ENCODE measurements around the gene SLC25A17.

Gene SLC25A17

DNA sequence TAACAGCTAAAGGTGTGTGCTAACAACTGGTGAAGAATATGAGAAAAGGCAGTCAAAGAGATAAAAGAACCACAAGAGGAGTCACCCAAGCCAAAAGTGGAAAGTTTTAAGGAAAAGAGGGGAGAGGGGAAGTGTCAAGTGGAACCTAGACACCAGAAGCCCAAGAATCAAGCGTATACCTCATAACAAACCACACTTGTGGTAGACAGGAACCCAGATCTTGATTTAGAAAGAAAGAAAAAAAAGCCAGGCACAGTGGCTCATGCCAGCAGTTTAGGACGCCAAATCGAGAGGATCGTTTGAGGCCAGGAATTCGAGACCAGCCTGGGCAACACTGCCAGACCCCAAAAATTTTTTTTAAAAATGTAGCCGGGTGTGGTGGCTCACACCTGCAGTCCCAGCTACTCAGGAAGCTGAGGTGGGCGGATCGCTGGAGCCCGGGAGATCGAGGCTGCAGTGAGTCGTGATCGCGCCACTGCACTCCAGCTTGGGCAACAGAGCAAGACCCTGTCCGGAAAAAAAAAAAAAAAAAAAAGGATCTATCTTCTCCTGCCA is 877 bp downstream of the SLC25A17 start:
- peaks cover 40% of the 10 kb centered on the region for H3K79me2 ChIP-seq (ENCODE audit: control insufficient read depth, insufficient read depth, low read length, unreplicated experiment)
- no peaks in the 10 kb centered on the region; the same call in 1 of the 2 replicates for H3K36me3 ChIP-seq (ENCODE audit: insufficient read depth, low read length)
- H3K27me3 ChIP-seq (ENCODE audit: insufficient read depth, low read length), result no peaks in the 10 kb centered on the region
- H3K4me3 ChIP-seq (ENCODE audit: low read depth, low read length), result peak overlapping the region; percentile 100
- no peak overlapping the region for H3K27ac ChIP-seq (ENCODE audit: low read depth, low read length)
- H2AFZ ChIP-seq (ENCODE audit: low read length, unreplicated experiment), result peak overlapping the region; percentile 91
- peaks cover 14% of the 10 kb centered on the region for H3K4me1 ChIP-seq (ENCODE audit: control insufficient read depth, insufficient read depth, low read length, unreplicated experiment)

DNA sequence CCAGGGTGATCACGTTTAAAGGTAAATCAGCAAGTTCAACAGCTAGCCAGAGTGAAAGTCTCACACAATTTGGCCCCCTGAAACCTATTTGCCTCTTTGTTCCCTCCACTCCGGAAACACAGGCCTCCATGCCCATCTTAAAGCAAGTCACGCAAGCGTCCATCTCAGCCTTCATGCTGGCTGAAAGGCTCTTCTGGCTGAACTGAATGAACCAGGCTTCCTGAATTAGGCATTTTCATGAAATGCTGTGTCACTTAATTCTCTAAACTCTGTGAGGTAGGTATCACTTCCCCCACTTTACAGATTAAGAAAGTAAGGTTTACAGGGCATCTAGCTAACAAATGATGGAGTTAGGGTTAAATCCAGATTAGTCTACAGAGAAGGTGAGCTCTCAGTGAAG is 1.4 kb downstream of the SLC25A17 start:
- Histone ChIP-seq H3K27me3 (ENCODE audit: insufficient read depth, low read length) (no peaks in the 10 kb centered on the region), H3K79me2 (ENCODE audit: control insufficient read depth, insufficient read depth, low read length, unreplicated experiment) (peaks cover 40% of the 10 kb centered on the region), H3K36me3 (ENCODE audit: insufficient read depth, low read length) (no peaks in the 10 kb centered on the region), H3K4me3 (ENCODE audit: low read depth, low read length) (peak overlapping the region; percentile 100), H3K27ac (ENCODE audit: low read depth, low read length) (no peak overlapping the region), H3K4me1 (ENCODE audit: control insufficient read depth, insufficient read depth, low read length, unreplicated experiment) (peaks cover 14% of the 10 kb centered on the region), H2AFZ (ENCODE audit: low read length, unreplicated experiment) (no peak overlapping the region)

DNA sequence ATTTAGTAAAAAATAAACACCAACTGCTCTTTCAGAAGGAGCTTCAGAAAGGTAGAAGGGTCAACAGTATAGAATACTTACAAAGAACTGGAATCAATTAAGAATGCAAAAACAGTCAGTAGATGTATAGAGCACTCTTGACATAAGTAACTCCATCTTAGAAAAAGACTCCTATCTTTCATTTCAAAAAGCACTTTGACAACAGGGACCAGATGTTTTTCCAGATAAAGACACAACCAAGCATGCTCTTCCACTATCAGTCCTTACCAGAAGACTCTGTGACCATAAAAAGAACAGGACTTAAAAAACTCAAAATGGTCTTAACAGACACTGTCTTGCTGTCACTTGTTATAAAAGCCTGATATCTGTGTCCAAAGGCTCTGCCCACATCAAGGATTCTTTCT is 5.2 kb downstream of the SLC25A17 start:
- no peak overlapping the region for H3K27ac ChIP-seq (ENCODE audit: low read depth, low read length)
- no peaks in the 10 kb centered on the region for H3K36me3 ChIP-seq (ENCODE audit: insufficient read depth, low read length)

DNA sequence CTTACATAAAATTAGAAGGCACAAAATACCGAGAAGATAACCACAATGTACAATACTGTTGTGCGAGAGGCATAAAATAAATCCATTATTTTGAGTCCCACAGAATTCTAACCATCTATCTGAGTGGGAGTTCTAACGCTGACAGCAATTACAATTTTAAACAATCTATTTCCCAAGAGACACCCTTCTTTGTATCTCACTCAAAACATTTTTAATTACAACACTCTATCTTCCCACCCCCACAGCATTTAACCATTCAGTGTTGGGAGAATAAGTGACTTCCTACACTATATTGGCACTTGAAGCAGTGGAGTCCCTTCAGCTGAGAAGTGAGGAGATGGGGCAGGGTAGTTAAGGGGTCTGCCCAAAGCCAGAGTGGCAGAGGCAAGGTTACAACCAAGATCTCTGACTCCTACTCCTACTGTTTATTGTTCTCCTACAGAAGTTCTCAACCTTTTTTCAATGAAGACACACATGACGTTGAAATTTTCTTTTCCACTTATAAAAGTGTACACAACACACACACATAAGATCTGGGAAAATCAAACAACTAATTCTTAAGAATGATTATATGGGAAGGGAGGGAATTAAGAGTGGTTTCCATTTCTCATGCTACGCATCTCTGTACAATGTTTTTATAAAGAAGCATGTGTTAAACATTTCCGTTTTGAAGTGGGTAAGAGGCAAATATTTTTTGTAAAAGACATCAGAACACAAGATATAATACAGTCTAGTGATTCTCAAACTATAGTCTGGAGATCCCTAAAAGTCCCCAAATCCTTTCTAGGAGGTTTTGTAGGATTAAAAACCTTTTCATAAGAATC is 10.9 kb downstream of the SLC25A17 start:
- Histone ChIP-seq H3K36me3 (ENCODE audit: insufficient read depth, low read length) (no peaks in the 10 kb centered on the region), H3K27me3 (ENCODE audit: insufficient read depth, low read length) (no peaks in the 10 kb centered on the region), H2AFZ (ENCODE audit: low read length, unreplicated experiment) (no peak overlapping the region), H3K4me1 (ENCODE audit: control insufficient read depth, insufficient read depth, low read length, unreplicated experiment) (peaks cover 11% of the 10 kb centered on the region), H3K27ac (ENCODE audit: low read depth, low read length) (peak overlapping the region; percentile 77), H3K79me2 (ENCODE audit: control insufficient read depth, insufficient read depth, low read length, unreplicated experiment) (peaks cover 16% of the 10 kb centered on the region), H3K4me3 (ENCODE audit: low read depth, low read length) (peak overlapping the region; percentile 48)

More for the DNA sequence above, 5.2 kb downstream of the SLC25A17 start:
- Histone ChIP-seq H3K4me1 (ENCODE audit: control insufficient read depth, insufficient read depth, low read length, unreplicated experiment) (peaks cover 14% of the 10 kb centered on the region), H3K79me2 (ENCODE audit: control insufficient read depth, insufficient read depth, low read length, unreplicated experiment) (peaks cover 40% of the 10 kb centered on the region), H2AFZ (ENCODE audit: low read length, unreplicated experiment) (no peak overlapping the region), H3K4me3 (ENCODE audit: low read depth, low read length) (no peak overlapping the region), H3K27me3 (ENCODE audit: insufficient read depth, low read length) (no peaks in the 10 kb centered on the region)

DNA sequence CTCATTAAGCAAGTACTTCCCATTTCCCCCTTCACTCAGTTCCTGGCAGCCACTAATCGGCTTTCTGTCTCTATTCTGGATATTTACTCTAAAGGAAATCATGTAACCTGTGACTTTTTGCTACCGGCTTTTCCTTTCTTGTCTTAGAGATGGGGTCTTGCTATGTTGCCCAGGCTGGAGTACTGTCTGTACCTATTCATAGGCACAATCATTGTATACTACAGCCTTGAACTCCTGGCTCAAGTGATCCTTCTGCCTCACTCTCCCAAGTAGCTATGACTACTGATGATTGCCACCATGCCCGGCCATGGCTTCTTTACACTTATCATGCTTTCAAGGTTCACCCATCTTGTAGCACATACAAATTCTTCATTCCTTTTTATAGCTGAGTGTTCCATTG is 12.4 kb downstream of the SLC25A17 start:
- Histone ChIP-seq H3K27me3 (ENCODE audit: insufficient read depth, low read length) (no peaks in the 10 kb centered on the region), H3K4me3 (ENCODE audit: low read depth, low read length) (no peak overlapping the region), H2AFZ (ENCODE audit: low read length, unreplicated experiment) (no peak overlapping the region), H3K27ac (ENCODE audit: low read depth, low read length) (no peak overlapping the region), H3K36me3 (ENCODE audit: insufficient read depth, low read length) (no peaks in the 10 kb centered on the region), H3K4me1 (ENCODE audit: control insufficient read depth, insufficient read depth, low read length, unreplicated experiment) (peaks cover 11% of the 10 kb centered on the region), H3K79me2 (ENCODE audit: control insufficient read depth, insufficient read depth, low read length, unreplicated experiment) (peaks cover 16% of the 10 kb centered on the region)

DNA sequence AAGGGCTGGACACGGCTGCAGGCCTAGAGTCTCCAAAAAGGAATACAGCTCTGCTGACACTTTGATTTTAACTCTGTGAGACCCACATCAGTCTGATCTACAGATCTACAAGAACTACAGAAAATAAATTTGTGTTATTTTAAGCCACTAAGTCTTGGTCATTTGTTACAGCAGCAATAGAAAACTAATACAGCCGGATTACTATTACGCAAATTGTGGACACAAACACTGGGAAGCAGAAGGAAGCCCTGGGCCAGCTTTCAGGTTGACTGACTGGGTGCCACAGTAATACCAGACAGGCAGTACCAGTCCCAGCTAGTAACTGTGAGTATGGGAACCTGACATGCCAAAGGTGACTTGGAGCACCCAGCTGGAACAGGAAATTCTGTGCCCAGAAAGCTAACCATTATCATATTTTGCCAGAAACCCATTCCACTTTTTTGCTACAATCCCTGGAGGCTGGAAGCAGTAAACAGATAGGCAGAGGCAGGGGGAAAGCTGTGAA is 13.4 kb downstream of the SLC25A17 start:
- H3K27ac ChIP-seq (ENCODE audit: low read depth, low read length), result no peak overlapping the region
- no peaks in the 10 kb centered on the region for H3K36me3 ChIP-seq (ENCODE audit: insufficient read depth, low read length)
- H3K4me3 ChIP-seq (ENCODE audit: low read depth, low read length), result no peak overlapping the region
- peaks cover 11% of the 10 kb centered on the region for H3K4me1 ChIP-seq (ENCODE audit: control insufficient read depth, insufficient read depth, low read length, unreplicated experiment)
- no peak overlapping the region for H2AFZ ChIP-seq (ENCODE audit: low read length, unreplicated experiment)
- no peaks in the 10 kb centered on the region for H3K27me3 ChIP-seq (ENCODE audit: insufficient read depth, low read length)
- H3K79me2 ChIP-seq (ENCODE audit: control insufficient read depth, insufficient read depth, low read length, unreplicated experiment), result peaks cover 16% of the 10 kb centered on the region

DNA sequence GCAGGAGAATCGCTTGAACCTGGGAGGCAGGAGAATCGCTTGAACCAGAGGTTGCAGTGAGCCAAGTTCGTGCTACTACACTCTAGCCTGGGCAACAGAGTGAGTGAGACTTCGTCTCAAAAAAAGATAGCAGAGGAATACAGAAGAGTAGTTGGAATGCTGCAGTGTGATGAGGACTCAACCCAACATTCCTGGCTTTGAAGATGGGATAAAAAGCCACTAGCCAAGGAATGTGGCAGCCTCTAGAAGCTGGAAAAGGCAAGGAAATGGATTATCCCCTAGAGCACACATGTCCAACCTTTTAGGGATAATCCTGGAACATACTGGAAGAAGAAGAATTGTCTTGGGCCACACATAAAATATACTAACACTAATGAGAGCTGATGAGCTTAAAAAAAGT is 13.9 kb downstream of the SLC25A17 start:
- Histone ChIP-seq H3K36me3 (ENCODE audit: insufficient read depth, low read length) (no peaks in the 10 kb centered on the region), H2AFZ (ENCODE audit: low read length, unreplicated experiment) (no peak overlapping the region), H3K79me2 (ENCODE audit: control insufficient read depth, insufficient read depth, low read length, unreplicated experiment) (peaks cover 16% of the 10 kb centered on the region), H3K27me3 (ENCODE audit: insufficient read depth, low read length) (no peaks in the 10 kb centered on the region), H3K4me3 (ENCODE audit: low read depth, low read length) (no peak overlapping the region), H3K27ac (ENCODE audit: low read depth, low read length) (no peak overlapping the region), H3K4me1 (ENCODE audit: control insufficient read depth, insufficient read depth, low read length, unreplicated experiment) (peaks cover 11% of the 10 kb centered on the region)

DNA sequence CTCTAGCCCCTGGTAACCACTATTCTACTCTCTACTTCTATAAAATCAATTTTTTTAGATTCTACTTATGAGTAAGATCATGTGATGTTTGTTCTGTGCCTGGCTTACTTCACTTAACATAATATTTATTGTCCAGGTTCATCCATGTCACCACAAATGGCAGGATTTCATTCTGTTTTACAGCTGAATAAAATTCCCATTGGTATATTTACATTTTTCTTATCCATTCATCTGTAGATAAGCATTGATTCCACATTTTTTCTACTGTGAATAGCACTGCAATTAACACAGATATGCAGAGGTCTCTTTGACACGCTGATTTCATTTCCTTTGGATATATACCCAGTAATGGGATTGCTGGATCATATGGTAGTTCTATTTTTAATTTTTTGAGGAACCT is 15.8 kb downstream of the SLC25A17 start:
- H3K27ac ChIP-seq (ENCODE audit: low read depth, low read length), result no peak overlapping the region
- H3K27me3 ChIP-seq (ENCODE audit: insufficient read depth, low read length), result no peaks in the 10 kb centered on the region
- no peak overlapping the region for H3K4me3 ChIP-seq (ENCODE audit: low read depth, low read length)
- no peaks in the 10 kb centered on the region for H3K36me3 ChIP-seq (ENCODE audit: insufficient read depth, low read length)
- no peak overlapping the region for H2AFZ ChIP-seq (ENCODE audit: low read length, unreplicated experiment)
- H3K79me2 ChIP-seq (ENCODE audit: control insufficient read depth, insufficient read depth, low read length, unreplicated experiment), result peaks cover 13% of the 10 kb centered on the region
- peaks cover 5% of the 10 kb centered on the region for H3K4me1 ChIP-seq (ENCODE audit: control insufficient read depth, insufficient read depth, low read length, unreplicated experiment)

DNA sequence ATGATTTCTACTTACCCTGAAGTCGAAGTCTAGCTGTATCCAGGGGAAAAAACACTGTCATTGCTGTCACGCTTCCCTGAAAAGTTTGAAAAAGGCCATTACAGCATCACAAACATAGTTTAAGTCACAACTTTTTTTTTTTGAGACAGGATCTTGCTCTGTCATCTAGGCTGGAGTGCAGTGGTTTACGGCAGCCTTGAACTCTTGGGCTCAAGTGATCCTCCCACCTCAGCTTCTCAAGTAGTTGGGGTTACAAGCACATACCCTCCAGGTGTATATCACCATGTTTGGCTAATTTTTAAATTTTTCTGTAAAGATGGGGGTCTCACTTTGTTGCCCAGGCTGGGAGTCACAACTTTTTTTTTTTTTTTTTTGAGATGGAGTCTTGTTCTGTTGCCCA is 20.1 kb downstream of the SLC25A17 start:
- Histone ChIP-seq H3K27ac (ENCODE audit: low read depth, low read length) (no peak overlapping the region), H2AFZ (ENCODE audit: low read length, unreplicated experiment) (no peak overlapping the region), H3K4me1 (ENCODE audit: control insufficient read depth, insufficient read depth, low read length, unreplicated experiment) (peaks cover 8% of the 10 kb centered on the region), H3K79me2 (ENCODE audit: control insufficient read depth, insufficient read depth, low read length, unreplicated experiment) (no peaks in the 10 kb centered on the region), H3K4me3 (ENCODE audit: low read depth, low read length) (no peak overlapping the region), H3K27me3 (ENCODE audit: insufficient read depth, low read length) (no peaks in the 10 kb centered on the region), H3K36me3 (ENCODE audit: insufficient read depth, low read length) (no peaks in the 10 kb centered on the region)

DNA sequence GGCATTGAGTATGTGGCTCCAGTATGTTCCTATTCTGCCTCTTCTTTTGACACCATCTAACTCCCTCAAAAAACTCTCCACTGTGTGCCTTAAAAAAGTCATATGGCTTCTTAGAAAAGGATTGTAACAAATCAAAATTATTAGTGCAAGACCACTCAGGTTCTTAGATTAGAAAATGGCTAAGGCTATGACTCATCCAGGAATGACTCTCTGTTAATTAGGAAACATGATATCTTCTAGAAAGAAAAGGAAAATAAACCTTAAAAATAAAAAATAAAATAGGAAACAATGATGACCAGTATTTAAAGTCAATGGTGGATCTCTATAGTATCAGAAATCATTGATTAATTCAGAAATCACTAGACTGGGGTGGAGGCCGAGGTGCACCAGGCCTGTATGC is 21.7 kb downstream of the SLC25A17 start:
- no peaks in the 10 kb centered on the region for H3K27me3 ChIP-seq (ENCODE audit: insufficient read depth, low read length)
- no peak overlapping the region for H3K4me3 ChIP-seq (ENCODE audit: low read depth, low read length)
- peaks cover 8% of the 10 kb centered on the region for H3K4me1 ChIP-seq (ENCODE audit: control insufficient read depth, insufficient read depth, low read length, unreplicated experiment)
- no peak overlapping the region for H2AFZ ChIP-seq (ENCODE audit: low read length, unreplicated experiment)
- H3K27ac ChIP-seq (ENCODE audit: low read depth, low read length), result no peak overlapping the region
- H3K36me3 ChIP-seq (ENCODE audit: insufficient read depth, low read length), result no peaks in the 10 kb centered on the region
- no peaks in the 10 kb centered on the region for H3K79me2 ChIP-seq (ENCODE audit: control insufficient read depth, insufficient read depth, low read length, unreplicated experiment)

DNA sequence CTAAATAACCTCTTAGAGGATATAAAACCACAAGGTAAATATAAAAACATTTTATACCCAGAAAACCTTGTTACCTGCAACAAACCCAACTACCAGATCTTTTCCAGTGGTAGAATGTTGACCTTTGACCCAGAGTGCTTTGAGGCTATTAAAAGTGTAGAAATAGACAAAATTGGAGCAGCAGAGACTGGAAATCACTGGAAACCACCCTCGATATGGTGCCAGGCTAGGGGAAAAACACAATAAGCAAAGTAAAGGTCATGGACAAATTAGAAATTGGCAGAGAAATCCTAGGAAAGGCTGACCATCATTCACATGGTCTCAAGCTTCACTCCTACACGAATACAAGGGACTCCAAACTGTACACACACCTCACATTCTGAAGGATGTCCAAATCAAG is 26.7 kb downstream of the SLC25A17 start:
- Histone ChIP-seq H3K79me2 (ENCODE audit: control insufficient read depth, insufficient read depth, low read length, unreplicated experiment) (no peaks in the 10 kb centered on the region), H3K4me1 (ENCODE audit: control insufficient read depth, insufficient read depth, low read length, unreplicated experiment) (peaks cover 12% of the 10 kb centered on the region), H3K36me3 (ENCODE audit: insufficient read depth, low read length) (no peaks in the 10 kb centered on the region), H2AFZ (ENCODE audit: low read length, unreplicated experiment) (no peak overlapping the region), H3K27me3 (ENCODE audit: insufficient read depth, low read length) (no peaks in the 10 kb centered on the region), H3K4me3 (ENCODE audit: low read depth, low read length) (no peak overlapping the region), H3K27ac (ENCODE audit: low read depth, low read length) (no peak overlapping the region)

Data from ACC112 (cell line).